GM12872 (cell line): ENCODE results near the gene GPSM3.

Experiments used
- TF ChIP-seq, protein P1 (sequence below): IDR thresholded peaks from 3 replicates; pipeline ENCODE4 v1.5.1; 2011; ENCODE audit warnings: low read depth, mild to moderate bottlenecking, low read length, moderate library complexity; ENCODE audit not compliant: insufficient read depth

Gene GPSM3

DNA sequence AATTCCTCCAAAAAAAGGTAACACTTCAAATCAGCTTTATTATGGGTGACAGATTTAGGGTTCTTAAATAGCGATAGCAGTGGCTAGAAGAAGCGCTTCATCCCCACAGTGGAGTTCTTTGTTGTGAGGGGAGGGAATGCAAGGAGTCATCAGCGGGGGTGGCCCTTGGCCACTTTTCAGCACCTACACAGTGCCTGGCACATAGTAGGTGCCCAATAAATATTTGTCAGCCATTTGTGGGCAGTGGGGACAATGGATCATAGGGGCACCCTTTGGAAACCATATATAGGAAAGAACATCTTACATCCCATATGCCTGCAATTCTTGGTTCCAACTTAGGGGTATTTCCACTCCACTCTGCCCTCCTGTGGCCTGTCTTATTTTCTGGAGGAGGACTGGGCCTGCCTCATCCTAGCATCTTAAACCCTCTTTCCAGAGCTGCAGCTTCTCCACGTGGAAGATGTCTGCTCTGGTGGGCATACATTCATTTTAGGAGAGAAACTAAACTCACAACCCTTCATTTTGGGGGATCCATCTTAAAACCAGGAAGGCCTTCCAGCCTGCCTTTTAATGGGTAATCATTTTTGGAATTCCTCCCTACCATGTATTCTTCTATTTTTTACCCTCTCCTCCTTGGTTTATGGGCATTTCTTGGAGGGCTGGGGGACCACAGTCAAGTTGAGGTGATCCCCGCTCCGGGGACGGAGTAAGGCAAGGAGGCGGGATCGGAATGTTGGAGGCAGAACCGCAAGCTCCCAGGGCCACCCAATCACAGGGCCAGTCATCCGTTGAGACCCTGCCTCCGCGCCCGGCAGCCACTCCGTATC lies 2.6 kb upstream of the GPSM3 start:
- TF ChIP-seq, protein P1, sequence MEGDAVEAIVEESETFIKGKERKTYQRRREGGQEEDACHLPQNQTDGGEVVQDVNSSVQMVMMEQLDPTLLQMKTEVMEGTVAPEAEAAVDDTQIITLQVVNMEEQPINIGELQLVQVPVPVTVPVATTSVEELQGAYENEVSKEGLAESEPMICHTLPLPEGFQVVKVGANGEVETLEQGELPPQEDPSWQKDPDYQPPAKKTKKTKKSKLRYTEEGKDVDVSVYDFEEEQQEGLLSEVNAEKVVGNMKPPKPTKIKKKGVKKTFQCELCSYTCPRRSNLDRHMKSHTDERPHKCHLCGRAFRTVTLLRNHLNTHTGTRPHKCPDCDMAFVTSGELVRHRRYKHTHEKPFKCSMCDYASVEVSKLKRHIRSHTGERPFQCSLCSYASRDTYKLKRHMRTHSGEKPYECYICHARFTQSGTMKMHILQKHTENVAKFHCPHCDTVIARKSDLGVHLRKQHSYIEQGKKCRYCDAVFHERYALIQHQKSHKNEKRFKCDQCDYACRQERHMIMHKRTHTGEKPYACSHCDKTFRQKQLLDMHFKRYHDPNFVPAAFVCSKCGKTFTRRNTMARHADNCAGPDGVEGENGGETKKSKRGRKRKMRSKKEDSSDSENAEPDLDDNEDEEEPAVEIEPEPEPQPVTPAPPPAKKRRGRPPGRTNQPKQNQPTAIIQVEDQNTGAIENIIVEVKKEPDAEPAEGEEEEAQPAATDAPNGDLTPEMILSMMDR = peak; percentile 67

DNA sequence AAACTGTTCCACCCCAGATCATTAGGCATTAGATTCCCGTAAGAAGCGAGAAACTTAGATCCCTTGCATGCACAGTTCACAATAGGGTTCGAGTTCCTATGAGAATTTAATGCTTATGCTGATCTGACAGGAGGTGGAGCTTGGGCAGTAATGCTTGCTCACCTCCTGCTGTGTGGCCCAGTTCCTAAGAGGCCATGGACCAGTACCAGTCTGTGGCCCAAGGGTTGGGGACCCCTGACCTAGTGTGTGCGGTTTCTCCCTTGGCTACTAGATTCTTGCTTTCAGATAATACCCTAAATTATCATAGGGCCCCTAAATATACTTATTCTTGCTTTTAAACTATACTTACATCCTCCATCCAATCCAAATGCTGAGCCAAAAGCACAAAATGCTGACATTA lies 1.9 kb upstream of the GPSM3 start:
- TF ChIP-seq, protein P1 = no peak

DNA sequence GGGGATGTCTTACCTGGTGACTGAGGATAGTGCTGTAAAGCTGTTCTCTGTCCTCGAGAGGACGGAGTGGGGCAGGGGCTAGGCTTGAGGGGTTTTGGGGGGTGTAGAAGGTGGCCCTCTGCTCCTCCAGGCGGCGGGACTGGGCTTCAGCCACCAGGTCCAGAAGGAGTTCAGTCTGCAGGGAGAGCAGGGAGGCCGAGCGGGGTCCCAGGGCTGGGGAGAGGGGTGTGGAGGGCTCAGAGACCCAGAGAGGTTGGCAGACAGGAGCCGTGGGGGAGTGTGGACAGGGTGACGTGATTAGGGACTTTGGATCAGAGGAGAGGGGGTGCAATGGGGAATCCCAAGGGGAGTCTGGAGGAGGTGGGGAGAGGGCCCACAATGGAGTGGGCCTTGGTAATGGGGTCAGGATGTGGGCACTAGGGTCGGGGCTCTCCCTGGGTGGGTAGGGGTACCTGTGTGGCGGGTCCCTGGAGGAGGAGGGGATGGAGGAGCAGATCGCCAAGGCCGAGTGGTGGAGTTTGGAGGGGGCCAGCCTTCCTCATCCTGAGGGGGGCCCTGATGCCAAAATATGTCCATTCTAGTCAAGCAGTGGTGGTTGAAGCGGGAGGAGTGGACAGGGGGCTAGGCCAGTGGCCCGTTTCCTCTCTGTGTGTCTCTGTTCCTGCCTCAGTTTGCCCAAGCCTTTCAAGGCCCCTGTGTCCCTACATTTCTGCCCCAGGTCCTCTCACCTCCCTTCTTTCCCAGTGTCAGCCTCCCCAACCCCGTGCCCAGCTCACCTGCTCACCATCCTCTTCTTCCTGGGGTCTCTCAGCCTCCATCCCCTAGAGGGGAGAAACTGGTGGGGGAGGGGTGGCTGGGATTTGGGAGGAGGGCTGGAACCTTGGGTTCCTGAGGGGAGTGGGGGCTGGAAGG lies 491 bp downstream of the GPSM3 start:
- TF ChIP-seq, protein P1 = no peak

DNA sequence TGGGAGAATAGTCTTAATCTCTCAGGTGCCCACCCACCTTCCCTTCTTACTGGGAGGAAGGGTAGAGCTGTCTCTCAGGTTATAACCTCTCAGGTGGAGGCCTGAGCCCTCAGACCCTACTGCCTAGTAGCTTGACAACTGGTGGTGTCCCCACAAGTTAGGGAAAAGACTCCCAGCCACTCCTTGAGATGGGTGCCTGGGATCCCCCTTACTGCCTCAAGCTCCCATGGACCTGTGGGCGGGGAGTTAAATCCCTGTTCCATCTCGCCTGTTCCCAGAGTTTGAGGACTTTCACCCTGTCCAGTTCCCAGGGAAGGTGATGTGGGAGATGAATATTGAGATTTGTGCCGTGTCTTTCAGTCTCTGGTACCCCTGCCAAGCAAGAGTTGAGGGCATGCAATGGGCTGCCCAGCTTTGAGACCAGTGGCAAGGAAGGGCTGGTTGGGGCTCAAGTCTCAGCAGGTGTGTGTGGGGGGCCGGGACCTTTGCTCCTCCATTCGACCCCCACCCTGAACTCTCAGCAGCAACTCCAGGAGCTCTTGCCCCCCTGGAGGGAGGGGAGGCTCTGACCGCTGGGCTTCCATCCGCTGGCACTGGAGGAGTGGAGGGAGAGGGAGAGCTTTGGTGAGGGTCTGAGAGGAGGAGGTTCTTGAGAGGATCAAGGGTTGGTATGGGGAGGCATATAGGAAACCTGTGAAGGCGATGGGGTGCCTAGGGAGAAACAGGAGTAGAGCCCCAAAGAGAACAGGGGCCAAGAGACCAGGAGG lies 1.3 kb downstream of the GPSM3 start:
- TF ChIP-seq, protein P1 = no peak

DNA sequence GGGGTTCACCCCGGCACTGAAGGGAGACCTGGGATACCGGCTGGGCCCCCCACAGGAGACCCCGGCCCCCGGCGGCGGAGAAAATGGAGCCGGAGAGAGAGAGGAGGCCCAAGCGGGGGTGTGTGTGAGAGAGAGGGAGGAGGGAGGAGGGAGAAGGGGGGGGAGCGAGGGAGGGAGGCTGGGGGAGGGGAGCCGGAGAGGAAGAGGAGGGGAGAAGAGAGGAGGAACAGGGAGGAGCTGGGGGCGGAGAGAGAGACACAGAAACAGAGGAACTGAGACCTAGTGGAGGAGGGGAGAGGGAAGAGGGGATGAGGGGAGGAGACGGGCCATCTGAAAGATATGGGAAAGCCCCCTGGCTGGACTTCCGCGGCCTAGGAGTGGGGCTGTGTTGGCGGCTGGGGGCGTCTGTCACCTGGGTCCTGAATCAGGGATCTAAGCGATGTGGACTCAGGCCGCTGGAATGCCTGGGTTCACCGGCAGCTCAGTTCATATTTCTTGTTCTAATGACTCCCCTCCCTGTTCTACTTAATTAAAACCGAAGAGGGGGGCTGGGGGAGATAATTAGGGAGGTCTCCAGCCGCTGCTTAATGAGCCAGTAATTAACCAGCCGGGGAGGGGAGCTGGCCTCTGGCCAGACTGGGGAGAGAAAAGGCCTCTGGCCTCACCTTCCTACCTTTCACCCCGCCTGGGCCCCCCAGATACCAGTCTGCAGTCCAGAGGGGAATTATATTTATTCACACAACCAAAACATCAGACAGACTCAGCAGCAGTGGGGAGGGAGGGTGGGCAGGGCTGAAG lies 2.2 kb downstream of the GPSM3 start, which contains the start of gene PBX2:
TSS of gene PBX2 (minus strand) at position 149 of the 798 bp plus-strand sequence. CDS start 287 bp downstream, outside the sequence.
- TF ChIP-seq, protein P1 = no peak

DNA sequence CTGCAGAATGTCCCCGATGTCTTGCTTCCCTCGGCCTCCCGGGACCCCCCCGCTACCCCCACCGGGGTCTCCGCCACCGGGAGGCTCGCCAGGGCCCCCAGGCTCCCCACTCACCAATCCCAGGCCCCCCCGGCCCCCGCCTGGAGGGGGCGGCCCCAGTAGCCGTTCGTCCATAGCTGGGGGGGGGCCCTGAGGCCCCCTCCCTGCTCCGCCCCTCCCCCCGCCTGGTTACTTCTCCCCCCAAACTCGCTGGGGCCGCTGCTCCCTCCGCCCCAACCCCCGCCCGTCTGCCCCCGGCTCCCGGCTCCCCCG lies 2.7 kb downstream of the GPSM3 start:
- TF ChIP-seq, protein P1 = no peak
